Stimulated activated memory B cell treated with anti-CD40 and anti-IgM and Interleukin-4, amounts not matched to agents 10 μg/mL and 1 μg/mL and 100 μg/mL, for 72 hours (primary cell): ENCODE results near the gene IL1RAPL2.
"Not testable (repeated sequence)": the region's sequence is repeated elsewhere in the genome, so short reads cannot be mapped to it uniquely, and the experiment has no call there.

Source experiments
- ATAC-seq: fragments of 150-1000 bp; cut with Tn5 transposase; 2 replicates; pipeline ENCODE4 v1.10.0; 2021
- H3K27ac Mint-ChIP-seq: one replicate; pipeline ENCODE4 v1.8.0; 2022; ENCODE audit warnings: mild to moderate bottlenecking, mixed read lengths
- H3K27me3 Mint-ChIP-seq: one replicate; pipeline ENCODE4 v1.8.0; 2022; ENCODE audit warnings: mixed read lengths
- H3K36me3 Mint-ChIP-seq: one replicate; pipeline ENCODE4 v1.8.0; 2022; ENCODE audit warnings: mixed read lengths
- H3K4me1 Mint-ChIP-seq: one replicate; pipeline ENCODE4 v1.8.0; 2022; ENCODE audit warnings: mixed read lengths
- H3K4me3 Mint-ChIP-seq: one replicate; pipeline ENCODE4 v1.8.0; 2022; ENCODE audit warnings: mild to moderate bottlenecking, moderate library complexity, mixed read lengths
- H3K9me3 Mint-ChIP-seq: one replicate; pipeline ENCODE4 v1.8.0; 2022; ENCODE audit warnings: mixed read lengths

Gene IL1RAPL2

DNA sequence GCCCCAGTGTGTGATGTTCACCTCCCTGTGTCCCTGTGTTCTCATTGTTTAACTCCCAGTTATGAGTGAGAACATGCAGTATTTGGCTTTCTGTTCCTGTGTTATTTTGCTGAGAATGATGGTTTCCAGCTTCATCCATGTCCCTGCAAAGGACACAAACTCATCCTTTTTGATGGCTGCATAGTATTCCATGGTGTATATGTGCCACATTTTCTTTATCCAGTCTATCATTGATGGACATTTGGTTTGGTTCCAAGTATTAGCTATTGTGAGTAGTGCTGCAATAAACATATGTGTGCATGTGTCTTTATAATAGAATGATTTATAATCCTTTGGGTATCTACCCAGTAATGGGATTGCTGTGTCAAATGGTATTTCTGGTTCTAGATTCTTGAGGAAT is 1239.7 kb downstream of the IL1RAPL2 start:
- not testable (repeated sequence) for H3K27me3 Mint-ChIP-seq, H3K36me3 Mint-ChIP-seq, ATAC-seq, H3K4me1 Mint-ChIP-seq, H3K9me3 Mint-ChIP-seq, H3K4me3 Mint-ChIP-seq, H3K27ac Mint-ChIP-seq

DNA sequence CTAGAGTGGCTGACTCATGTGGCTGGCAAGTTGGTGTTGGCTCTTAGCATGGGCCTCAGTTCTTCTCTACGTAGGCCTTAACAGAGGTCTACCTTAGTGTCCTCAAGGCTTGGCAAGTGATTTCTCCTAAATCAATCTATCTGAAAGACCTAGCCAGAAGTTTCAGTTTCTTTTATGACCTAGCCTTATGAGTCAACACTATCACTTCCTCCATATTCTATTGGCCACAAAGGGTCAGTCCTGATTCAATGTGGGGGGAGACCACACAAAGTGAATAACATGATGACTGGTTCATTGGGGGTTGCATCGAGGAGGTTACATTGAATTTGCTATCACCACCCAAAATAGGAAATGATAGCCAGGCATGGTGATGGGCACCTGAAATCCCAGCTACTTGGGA is 1250.5 kb downstream of the IL1RAPL2 start:
- H3K27ac Mint-ChIP-seq = no peak overlapping the region
- no peaks in the 10 kb centered on the region for H3K36me3 Mint-ChIP-seq
- ATAC-seq = no peak
- no peaks in the 10 kb centered on the region for H3K4me1 Mint-ChIP-seq
- H3K27me3 Mint-ChIP-seq = peaks cover 18% of the 10 kb centered on the region
- H3K4me3 Mint-ChIP-seq = no peak overlapping the region
- H3K9me3 Mint-ChIP-seq = no peaks in the 10 kb centered on the region
